Adrenal gland (tissue), 12 donors: ENCODE data around the gene KIF6. TPM values are rescaled to one million over a fixed set of nuclear protein-coding genes. Genes with fewer than 3 reads are reported as not detected.

Experiments used
- DNase-seq, 7 donors: peaks; one replicate each; pipeline ENCODE4 v3.0.0-alpha.2; 2019 to 2020
- H3K27ac ChIP-seq, 5 donors: fragments of 200-600 bp; sonication (generic) in 4 of 5; 1 replicate in 3 of 5; 2 replicates in 2 of 5; pipeline versions ENCODE4 v1.5.1 to v1.8.0; 2016 to 2020; ENCODE audit warnings: mild to moderate bottlenecking in 1 of 5
- H3K27me3 ChIP-seq: fragments of 200-600 bp; 2 replicates; pipeline ENCODE4 v1.8.0; 2021
- H3K36me3 ChIP-seq, 2 donors: fragments of 200-600 bp; replicated peaks in 1 of 2; 1 replicate in 1 of 2; 2 replicates in 1 of 2; pipeline versions ENCODE4 v1.5.1 to v1.8.0; 2018 to 2022
- H3K4me1 ChIP-seq, 2 donors: fragments of 200-600 bp; replicated peaks in 1 of 2; 1 replicate in 1 of 2; 2 replicates in 1 of 2; pipeline versions ENCODE4 v1.5.1 to v1.8.0; 2018 to 2021
- H3K4me3 ChIP-seq, 4 donors: fragments of 200-600 bp; sonication (generic) in 3 of 4; one replicate each; pipeline ENCODE4 v1.5.1; 2016 to 2018
- H3K9me3 ChIP-seq, 3 donors: fragments of 200-600 bp; sonication (generic) in 1 of 3; replicated peaks in 1 of 3; 1 replicate in 2 of 3; 2 replicates in 1 of 3; pipeline versions ENCODE4 v1.5.1 to v1.8.0; 2016 to 2021
- CTCF ChIP-seq, 6 experiments: fragments of 450-650 bp in 4 of 6; fragments of 200-600 bp in 2 of 6; sonication (generic) in 1 of 6; IDR thresholded peaks; 1 replicate in 5 of 6; 2 replicates in 1 of 6; pipeline versions ENCODE4 v1.5.1 to v1.8.0; 2016 to 2021; ENCODE audit warnings: antibody characterized with exemption in 6 of 6, mild to moderate bottlenecking in 2 of 6, moderate library complexity in 1 of 6
- POLR2A ChIP-seq, 2 donors: fragments of 450-650 bp; IDR thresholded peaks; one replicate each; pipeline ENCODE4 v1.6.1; 2017; ENCODE audit warnings: antibody characterized with exemption in 2 of 2, mild to moderate bottlenecking in 2 of 2, moderate library complexity in 1 of 2
- whole genome bisulfite sequencing, 4 donors: extraction: QIAGEN DNeasy Blood & Tissue Kit in 2 of 4; methylation state at CpG; one replicate each; pipeline versions ENCODE4 v1.1.5 to v1.1.7; 2013 to 2017; 5-methylcytosine and 5-hydroxymethylcytosine counted together
- intact Hi-C, 2 donors: fragments of 100-400 bp; cut with DNase I; formaldehyde crosslinking; loops; one replicate each; pipeline versions ENCODE4 v1.14.1 to v1.15.0; 2022 to 2023
- polyA plus RNA-seq, 3 donors: library from polyadenylated mRNA; stranded (reverse); fragments of 200-250 nt in 2 of 3; fragments of 350-450 nt in 1 of 3; fragmentation: Illumina TruSeq in 1 of 3; extraction: RNeasy Lipid Tissue Mini Kit (QIAGEN cat#74804) in 1 of 3; gene quantifications; one replicate each; pipeline ENCODE4 v1.2.3, GENCODE V29; 2013 to 2014
- total RNA-seq, 9 donors: library from RNA; depleted of rRNA in 4 of 9; stranded (reverse); fragments of >200 nt in 4 of 9; fragments of 120-200 nt in 1 of 9; fragmentation: NEBNext Ultra II Directional in 1 of 9; extraction: Animal tissue kit (Norgen Biotek cat#: 25700) in 1 of 9; gene quantifications; one replicate each; pipeline versions ENCODE4 v1.1.0 to v1.2.4, GENCODE V29; 2013 to 2023
- donor health status: healthy with polysubstance abuse.
- donor health status: Bipolar disorder and iron deficiency.
- donor health status: DM: yes; HTN: yes; CAD: no.
- donor health status: DM: no; HTN: no; CAD: no.
- donor health status: DM: no; HTN: no; CAD: no.
- donor health status: DM: yes; HTN: yes; CAD: no.

The KIF6 gene
- total and polyA plus RNA-seq, 12 donors = 0.52 to 4.2 (median 0.73) TPM

GRCh38 chr6:39617026-39617425 is 108.2 kb downstream of the KIF6 start:
- Histone ChIP-seq H3K36me3 (no peaks in the 10 kb centered on the region), H3K4me3 (no peak overlapping the region), H3K27me3 (no peaks in the 10 kb centered on the region), H3K27ac (no peak overlapping the region), H3K9me3 (no peaks in the 10 kb centered on the region), H3K4me1 (peaks cover 0 to 11% of the 10 kb centered on the region in 2 donors)
- no peak for DNase-seq
- TF ChIP-seq CTCF (IDR thresholded peaks at IDR 0.05) (no peak), POLR2A (IDR thresholded peaks at IDR 0.05) (no peak)
- intact Hi-C loops = no loop called here

- TF ChIP-seq POLR2A (IDR thresholded peaks at IDR 0.05) (no peak), CTCF (IDR thresholded peaks at IDR 0.05) (no peak)
- H3K36me3 ChIP-seq = no peaks in the 10 kb centered on the region
- H3K9me3 ChIP-seq = no peaks in the 10 kb centered on the region
- DNase-seq = no peak
- H3K27me3 ChIP-seq = no peaks in the 10 kb centered on the region
- 42 to 91% (median 79%) methylated on average over 1 of the region's 1 CpG for WGBS, 4 donors
- intact Hi-C loops = no loop called here
- no peak overlapping the region for H3K4me3 ChIP-seq
- peaks cover 0 to 11% of the 10 kb centered on the region in 2 donors for H3K4me1 ChIP-seq
- H3K27ac ChIP-seq = no peak overlapping the region
These were observed 109.6 kb downstream of the KIF6 start for GRCh38 chr6:39615622-39616021.

GRCh38 chr6:39614393-39614950 is 110.7 kb downstream of the KIF6 start:
- Histone ChIP-seq H3K4me3 (no peak overlapping the region), H3K36me3 (no peaks in the 10 kb centered on the region), H3K27ac (no peak overlapping the region), H3K4me1 (peaks cover 0 to 11% of the 10 kb centered on the region in 2 donors), H3K27me3 (no peaks in the 10 kb centered on the region), H3K9me3 (no peaks in the 10 kb centered on the region)
- no peak for DNase-seq
- intact Hi-C loops = no loop called here
- TF ChIP-seq POLR2A (IDR thresholded peaks at IDR 0.05) (no peak), CTCF (IDR thresholded peaks at IDR 0.05) (no peak)
- 79 to 92% (median 91%) methylated on average over 2 of the region's 2 CpGs for WGBS, 4 donors

- TF ChIP-seq CTCF (IDR thresholded peaks at IDR 0.05) (no peak), POLR2A (IDR thresholded peaks at IDR 0.05) (no peak)
- WGBS, 4 donors = 12 to 24% (median 18%) methylated on average over 3 of the region's 3 CpGs
- Histone ChIP-seq H3K9me3 (no peaks in the 10 kb centered on the region), H3K4me1 (peaks cover 0 to 11% of the 10 kb centered on the region in 2 donors), H3K36me3 (no peaks in the 10 kb centered on the region), H3K4me3 (no peak overlapping the region), H3K27ac (no peak overlapping the region), H3K27me3 (no peaks in the 10 kb centered on the region)
- no peak for DNase-seq
- intact Hi-C loops = no loop called here
These were observed 115.0 kb downstream of the KIF6 start for GRCh38 chr6:39610221-39610620.
